SIG-M5 (cell line): ENCODE data around the gene MEOX2.

Experiments used
- DNase-seq: peaks from one replicate; lab custom pipeline; 2025; lab: John Stamatoyannopoulos, UW

MEOX2 gene

DNA sequence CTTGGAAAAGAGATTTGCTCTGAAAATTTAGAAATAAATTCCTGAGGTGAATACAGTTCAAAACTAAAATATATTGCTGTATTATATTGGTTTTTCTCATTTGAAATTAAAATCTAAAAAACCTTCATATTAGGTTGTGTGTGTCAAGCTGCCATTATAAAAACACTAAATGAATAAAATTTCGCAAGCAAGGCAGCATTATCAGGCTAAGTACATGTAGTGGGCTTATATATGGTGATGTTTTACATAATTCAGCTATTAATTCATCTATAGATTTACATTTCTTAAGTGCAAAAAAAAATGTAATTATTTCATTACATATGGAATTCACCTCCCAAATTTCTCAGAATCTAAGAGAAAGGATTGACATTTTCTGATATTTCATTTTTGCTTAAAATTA lies 5.3 kb downstream of the MEOX2 start:
- DNase-seq: no peak

DNA sequence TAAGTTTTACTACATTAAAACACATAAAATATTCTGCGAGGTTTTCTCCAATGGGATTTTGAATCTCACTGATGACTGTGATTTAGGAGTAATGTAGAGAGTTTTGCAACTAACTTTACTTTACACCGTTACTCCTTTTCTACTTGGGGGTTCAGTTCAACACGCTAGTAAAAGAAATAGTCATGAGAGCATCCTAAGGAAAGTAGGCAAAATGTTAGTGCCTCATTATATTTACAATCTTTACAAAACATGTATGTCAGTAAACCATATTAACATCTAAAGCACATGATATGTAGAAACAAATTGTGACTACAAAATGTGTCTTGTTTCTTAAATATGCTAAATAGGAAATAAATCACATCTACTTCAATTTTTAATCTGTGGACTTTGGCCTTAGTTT lies 6.0 kb downstream of the MEOX2 start:
- DNase-seq: no peak

DNA sequence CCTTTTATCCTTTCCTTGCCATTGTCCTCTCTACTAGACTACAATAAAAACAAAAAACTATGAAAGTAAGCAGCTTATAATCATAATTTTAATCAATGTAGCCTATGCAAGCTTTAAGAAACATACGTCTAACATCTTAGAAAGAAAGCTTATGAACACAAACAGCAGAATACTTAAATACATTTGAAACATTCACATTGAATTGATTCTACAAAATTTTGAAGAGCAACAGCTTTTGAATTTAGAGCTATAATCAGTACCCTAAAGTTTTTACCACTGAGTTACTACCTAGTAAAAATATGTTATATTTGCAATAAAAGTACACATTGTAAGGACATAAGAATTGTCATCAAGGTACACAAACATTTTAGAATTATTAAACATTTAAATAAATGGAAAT lies 7.2 kb downstream of the MEOX2 start:
- DNase-seq: no peak

DNA sequence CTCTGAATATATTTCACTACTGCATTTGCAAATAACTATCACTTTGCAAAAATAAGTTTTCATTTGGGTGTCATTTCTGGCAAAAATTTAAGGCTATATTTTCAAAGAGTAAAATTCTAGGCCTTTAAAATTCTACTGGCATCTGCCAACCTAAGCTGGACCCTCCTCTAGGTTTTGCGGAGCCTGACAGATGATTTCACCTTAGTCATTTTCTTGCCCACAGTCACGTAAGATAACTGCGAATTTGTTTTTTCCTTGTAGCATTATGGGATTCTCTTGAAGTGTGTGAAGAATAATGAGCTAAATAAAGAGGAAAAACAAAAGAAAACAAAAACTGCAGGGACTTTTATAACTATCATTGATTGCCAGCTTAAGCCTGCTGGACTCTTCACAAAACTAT lies 7.8 kb downstream of the MEOX2 start:
- DNase-seq: no peak

DNA sequence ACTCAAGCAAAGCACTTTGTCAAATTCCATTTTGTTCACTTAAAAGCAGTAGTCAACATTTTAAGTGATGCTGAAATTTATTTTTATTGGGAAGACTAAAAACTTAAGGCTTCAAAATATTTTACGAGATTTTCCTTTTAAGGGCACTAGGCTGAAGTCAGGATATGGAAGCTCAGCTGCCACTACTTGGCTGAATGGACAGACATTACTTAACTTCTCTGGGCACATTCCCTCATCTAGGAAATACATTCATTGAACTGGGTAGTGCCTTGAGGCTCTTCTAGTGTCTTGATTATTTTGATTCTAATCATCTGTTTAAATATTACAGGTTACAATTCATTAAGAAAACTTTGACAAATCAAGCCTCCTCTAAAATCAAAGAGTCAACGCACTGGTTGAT lies 11.1 kb downstream of the MEOX2 start:
- no peak for DNase-seq

DNA sequence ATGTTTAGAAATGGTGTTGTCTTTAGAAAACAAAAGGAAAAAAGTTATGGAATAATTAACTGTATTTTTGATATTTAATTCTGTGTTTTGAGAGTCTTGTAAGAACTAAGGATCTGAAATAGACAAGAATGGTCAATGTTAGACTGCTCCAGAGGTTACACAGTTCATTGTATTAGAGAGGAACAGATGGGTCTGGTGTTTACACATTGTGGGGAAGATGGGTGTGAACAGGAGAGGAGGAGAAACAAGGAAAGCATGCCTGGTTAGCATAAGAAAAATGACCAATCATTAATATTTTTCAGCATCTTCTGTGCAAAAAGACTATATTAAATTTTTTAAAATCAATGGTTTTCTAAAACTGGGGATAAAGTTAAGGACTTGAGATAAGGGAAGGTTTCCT lies 11.9 kb downstream of the MEOX2 start:
- DNase-seq: no peak

DNA sequence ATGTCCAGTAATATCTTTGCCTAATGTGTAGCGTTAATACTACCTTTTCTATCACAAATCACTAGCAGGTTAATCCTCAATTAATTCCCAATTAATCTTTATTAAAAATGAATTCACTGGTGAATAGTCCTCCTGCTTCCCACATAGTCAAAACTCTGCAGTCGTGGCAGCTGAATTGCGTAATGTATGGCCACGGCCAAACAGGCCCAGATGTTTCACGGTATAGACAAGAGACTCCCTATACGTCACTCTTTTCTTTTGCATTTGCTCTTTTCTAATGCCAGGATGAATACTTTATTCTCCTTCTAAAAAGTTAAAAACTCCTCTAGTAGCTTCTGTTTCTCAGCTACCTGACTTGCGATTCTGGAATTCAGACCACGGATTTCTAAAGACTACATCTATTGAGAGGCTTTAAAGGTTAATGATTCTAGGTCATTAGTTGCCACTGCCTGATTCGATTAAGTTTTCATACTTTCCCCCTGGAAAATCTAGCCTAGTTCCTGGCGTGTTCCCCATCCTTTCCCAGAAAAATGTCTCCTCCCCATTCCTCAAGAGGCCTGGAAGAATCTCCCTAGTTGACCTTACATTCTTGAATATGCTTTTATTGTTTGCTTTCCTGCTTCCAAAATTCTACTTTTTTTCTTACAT lies 16.9 kb downstream of the MEOX2 start:
- DNase-seq: no peak

DNA sequence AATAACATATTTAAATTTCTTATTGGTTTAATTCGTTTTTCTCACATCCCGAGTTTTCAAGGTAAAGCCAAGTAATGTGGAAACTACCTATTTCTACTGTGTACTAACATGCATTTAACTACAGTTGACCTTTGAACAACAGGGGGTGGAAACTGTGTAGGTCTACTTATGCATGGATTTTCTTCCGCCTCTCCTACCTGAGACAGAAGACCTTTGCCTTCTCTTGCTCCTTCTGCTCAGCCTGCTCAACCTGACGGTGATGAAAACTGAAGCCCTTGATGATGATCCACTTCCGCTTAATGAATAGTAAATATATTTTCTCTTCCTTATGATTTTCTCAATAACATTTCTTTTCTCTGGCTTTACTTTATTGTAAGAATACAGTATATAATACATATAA lies 18.5 kb downstream of the MEOX2 start:
- DNase-seq: no peak

DNA sequence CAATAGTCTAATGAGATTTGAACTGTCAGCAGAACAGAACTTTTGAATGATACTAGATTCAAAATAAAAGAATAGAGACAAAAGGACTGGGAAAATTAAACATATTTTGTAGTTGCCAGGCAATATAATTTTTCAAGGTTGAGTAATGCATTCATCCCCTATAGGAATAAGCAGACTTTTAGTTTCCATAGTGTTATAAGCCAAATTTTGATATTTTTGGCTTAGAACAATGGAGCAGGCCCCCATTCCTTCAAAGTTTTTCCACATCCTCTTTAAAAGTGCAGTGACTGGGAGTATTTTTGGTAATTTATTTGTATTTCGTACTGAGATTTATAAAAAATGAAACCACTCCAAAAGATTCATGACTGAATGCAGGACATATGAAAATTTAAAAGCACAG lies 24.0 kb downstream of the MEOX2 start:
- no peak for DNase-seq

DNA sequence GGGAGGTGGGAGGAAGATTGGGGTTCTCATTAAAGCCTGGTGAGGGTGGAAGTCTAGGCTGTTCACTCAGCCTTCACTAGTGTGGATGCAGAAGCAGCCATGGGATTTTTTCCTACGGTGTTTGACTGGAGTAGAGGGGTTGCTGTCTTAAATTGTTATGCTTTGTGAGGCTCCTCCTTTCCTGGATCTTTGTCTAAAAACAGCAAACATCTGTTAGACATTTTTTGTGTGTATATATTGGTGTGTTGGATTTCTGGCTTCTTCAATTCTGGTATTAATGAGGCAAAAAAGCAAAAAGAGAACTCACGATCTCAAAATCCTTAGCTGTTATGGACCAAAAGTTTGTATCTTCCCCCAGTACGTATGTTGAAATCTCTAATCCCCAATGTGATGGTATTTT lies 28.2 kb downstream of the MEOX2 start:
- no peak for DNase-seq

DNA sequence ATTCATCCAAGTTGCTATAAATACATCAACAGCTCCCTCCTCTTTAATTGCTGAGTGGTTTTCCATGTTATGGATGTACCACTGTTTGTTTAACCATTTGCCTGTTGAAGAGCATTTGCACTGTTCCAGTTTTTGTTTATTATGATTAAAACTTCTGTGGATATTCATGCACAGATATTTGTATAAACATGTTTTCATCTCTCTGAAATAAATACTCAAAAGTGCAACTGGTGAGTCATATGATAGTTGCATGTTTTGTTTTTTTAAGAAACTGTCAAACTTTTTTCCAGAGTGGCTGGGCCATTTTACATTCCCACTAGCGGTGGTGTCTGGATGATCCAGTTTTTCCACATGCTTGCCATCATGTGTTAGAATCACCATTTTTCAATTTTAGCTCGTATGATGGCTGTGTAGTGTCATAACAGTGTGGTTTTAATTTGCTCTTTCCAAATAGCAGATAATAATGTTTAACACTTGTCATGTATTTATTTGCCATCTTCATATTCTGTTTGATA lies 33.6 kb downstream of the MEOX2 start:
- DNase-seq: no peak

DNA sequence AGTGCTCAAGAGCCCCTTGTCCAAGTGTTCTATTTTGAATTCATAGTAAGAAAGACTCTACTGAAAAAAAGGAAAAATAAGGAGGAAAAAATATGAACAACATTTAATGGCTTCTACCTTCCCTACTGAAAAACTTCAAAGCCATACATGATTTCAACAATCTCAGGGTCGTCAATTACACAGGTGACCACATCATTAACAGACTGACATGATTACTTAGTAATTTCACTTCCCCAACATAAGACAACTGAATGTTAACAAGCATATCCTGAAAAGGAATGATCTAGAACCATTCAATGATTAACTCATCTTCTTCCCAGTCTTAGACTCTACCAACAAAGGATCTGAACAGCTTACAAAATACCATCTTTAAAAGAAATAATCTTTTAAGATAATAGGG lies 34.8 kb downstream of the MEOX2 start:
- DNase-seq: no peak

DNA sequence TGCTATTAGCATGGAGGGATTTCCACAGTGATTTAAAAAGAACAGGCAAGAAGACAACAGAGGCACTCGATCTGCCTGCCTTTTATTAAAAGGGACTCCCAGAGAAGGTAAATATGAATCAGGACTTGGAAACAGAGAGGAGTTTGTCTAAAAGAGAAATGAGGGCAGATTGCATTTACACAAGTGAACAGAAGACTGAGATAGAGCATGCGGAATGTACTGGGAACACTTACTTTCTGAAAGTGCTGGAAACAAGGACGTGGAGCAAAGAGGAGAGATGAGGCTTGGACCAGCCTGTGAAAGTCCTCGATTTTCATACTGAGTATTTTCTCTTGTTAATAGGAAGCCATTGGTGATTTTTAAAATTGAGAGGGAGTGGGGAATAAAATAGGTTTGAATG lies 35.7 kb downstream of the MEOX2 start:
- no peak for DNase-seq

DNA sequence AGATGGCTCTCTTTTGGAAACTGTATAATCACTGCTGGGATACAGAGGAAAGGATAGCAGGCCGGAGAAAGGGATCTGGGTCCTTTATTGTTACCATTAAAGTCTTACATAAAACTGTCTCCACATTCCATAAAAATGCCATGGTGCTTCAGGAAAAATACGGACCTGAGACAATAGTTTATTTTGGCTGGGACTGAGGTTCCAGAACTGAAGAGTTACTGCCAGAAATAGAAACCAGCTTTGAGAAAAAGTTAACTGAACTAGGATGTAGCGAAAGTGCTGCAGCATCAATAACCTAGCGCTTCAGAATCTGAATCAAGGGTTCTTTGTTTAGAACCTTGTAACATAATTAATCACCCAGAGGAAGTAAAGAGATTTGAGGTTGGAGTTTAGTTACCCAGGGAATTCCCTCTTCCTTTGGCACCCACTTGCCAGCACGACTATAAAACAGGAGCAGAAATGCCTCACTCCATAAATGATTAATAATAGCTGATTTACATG lies 38.0 kb downstream of the MEOX2 start:
- DNase-seq: no peak

DNA sequence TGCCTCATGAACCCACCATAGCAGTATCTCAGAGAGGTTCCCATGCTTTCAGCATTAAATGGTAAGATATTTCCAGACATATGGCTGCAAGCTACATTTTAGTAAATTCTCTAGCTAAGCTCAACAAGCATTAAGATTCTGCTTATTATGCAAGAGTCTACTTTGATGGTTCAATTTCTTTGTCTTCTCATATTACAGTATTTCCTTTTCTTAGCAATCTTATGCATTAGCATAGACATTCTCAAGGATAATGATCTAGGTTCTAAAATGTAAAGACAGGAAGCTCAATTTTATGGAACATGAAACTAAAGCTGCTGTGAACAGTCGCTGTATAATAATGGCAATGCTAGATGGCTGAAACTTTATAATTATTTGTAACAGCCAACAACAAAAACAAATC lies 39.2 kb downstream of the MEOX2 start:
- no peak for DNase-seq

DNA sequence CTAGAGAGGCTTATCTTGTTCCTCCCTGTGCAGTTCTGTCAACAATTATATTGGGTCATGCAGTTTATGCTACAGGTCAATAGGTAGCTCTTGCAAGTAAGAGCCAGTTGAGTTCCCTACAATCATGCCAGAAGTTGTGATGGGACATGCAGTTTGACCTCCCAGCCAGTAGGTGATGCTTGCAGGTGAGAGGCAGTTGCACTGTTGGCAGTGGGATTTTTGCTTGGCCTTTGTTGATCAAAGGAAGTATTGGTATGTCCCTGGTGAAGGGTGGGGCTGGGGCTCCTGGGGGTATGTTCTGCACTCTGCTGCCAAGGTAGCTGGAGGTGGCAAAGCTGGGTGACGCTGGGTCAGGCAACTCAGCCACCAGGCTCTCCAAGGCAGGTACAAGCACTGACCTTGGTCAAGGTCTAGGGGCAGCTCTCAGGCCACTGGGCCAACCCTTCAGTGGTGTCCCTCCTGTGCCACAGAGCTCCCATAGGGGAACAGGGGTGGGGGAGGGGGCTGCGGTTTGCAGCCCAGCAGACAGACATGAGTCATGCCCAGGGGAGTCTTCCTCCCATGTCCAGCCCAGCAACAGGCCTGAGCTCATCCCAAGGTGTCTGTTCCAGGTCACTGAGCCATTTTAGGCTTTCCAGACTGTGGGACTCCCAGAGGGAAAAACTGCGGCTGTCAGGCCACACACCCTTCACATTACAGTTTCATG lies 43.3 kb downstream of the MEOX2 start:
- DNase-seq: no peak

DNA sequence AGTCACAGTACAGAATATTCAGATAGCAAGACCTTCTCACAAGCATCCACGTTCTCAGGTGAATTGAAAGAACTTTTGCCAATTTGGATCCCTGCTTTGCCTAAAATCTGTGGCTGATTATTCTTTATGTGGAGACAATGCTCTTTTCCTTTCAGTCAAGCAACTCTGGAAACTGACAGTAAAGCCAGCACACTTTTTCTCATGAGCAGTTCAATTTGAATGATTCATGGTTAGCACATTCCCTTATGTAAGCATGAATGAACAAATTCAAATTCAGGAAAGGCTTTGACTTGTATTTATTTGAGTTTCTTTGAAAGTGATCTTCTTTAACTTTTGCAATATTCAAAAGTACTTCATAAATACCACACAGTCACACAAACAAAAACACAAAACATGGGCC lies 57.6 kb downstream of the MEOX2 start:
- no peak for DNase-seq

DNA sequence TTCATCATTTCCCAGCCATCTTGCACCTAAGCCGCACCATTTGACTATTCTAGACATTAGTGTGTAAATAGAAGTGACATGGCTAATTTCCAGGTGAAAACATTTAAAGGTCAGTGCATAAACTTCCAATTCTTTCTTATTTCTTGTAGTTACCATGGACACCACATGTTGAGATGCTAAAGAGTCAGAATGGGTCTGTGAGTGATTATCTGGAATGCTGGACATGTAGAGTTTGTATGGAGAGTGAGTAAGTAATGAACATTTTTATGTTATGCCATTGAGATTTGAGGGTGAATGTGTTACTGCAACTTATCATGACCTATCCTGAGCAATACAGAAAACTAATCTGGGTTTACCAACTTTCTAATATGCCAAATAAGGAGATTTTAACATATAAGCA lies 60.4 kb downstream of the MEOX2 start:
- no peak for DNase-seq

DNA sequence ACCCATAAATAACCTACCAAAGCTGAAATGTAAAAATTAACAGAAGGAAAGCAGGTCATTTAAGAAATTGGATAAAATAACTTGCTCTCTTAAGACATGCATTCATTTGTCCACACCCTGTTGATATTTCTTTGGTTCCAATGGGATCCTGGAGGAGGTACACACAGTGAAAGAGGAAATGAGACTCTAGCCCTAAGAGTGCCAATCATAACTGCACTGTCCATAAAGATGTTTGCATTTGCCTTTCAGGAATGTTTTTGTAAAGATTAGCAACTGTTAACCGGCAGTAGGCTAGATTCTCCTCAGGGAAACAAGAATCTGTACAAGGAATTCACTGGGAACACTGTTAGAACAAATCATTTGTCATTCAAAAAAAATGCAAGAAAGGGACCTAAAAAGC lies 61.0 kb downstream of the MEOX2 start:
- no peak for DNase-seq

DNA sequence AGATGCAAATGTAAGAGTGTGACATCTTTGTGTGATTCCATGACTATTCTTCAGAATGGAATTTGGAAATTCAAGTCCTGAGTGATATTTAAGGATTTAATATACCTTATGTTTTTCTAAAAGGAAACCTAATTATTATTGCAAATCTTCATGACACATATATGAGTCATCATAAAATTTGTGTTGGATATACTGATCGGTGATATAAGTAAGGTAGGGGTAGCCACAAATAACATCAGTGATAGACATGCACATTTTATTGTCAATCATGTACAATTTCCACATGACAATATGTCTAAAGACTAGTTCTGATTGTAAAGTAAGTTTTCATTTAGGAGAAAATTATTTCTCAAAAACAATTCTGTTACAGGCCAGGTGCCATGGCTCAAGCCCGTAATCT lies 65.0 kb downstream of the MEOX2 start:
- no peak for DNase-seq

DNA sequence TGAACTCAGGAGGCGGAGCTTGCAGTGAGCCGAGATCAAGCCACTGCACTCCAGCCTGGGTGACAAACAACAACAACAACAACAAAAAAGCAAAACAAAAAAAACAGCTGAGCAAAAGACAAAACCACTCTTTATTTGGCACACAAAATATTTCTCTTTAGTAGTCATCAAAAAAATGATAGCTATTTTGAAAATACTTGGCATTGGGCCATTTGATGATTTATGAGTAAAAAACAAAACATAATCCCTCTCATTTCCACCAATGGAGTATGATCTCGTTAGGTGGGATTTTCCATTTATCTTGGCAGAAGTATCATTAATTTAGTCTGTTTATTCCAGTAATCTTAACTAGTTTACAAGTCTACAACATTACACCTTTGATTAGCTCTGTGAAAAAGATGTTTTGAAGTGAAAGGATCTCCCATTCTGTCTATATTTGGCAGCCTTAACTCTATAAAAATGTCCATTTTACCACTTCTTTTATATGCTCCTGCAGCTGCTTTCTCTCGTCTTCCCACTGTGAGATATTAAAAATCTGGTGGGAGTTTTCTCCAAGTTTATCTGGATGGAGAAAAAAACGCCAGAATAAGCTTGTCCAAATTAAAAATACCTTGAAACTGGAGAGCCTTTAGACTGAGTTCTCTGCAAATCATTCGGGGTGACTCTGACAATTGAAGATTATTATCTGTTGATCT lies 65.8 kb downstream of the MEOX2 start:
- DNase-seq: no peak

DNA sequence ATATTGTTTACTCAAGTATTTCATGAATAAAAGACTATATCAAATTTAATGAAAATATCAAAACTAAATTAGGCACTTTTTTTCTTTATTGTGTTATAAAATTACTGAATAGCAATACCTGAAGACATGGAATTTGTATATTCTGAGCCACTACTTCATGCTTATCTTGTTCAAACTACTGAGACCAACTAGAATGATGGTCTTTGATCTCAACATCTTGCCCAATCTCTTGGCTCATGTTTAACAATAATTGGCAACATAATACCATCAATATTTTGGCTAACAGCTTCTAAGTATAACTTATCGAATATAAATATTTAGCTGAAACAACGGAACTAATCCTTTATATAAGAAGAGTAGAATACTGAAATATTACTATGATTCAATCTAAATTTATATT lies 68.2 kb downstream of the MEOX2 start:
- DNase-seq: no peak

DNA sequence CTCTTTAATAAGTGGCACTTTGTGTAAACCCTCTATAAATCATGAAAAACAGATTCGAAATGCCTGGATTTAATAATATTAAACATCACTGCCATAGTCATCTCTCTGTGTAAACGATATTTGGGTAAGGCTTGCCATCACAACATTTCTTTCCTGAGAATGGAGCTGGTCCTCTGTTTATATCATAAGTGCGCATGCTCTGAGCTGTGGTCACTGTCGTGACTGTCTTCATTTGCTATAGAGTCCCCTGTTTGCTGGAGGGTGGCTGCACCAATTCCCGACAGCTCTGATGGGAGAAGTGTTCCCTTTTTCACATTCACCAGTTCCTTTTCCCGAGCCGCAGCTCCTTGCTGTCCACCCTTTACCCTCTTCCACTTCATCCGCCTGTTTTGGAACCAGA lies 74.3 kb downstream of the MEOX2 start:
- no peak for DNase-seq
